ENCODE measurements around the gene CXorf65. TPM values are rescaled to one million over a fixed set of nuclear protein-coding genes. Genes with fewer than 3 reads are reported as not detected.

Gene CXorf65
- total RNA-seq, 1 donor from 2014 or later, result 24.9 TPM

- Mint-ChIP-seq H3K4me3 (peak within 1 kb of the TSS; percentile 99), H3K27ac (peak within 1 kb of the TSS; percentile 96), H3K9me3 (no peaks in the 10 kb centered on the region), H3K27me3 (peaks cover 9% of the 10 kb centered on the region), H3K36me3 (ENCODE audit: low read depth) (peaks cover 9% of the 10 kb centered on the region), H3K4me1 (peaks cover 19% of the 10 kb centered on the region)
- intact Hi-C loops (cut with micrococcal nuclease), result loop anchor here (1.0 to 2.0 kb wide), 5 partner anchors 27 to 299 kb away; partner anchors contain the start of genes FOXO4, MED12, NONO and TAF1
- peak; percentile 95 for DNase-seq
Observed at GRCh38 chrX:71068044-71068918, 38.3 kb downstream of the CXorf65 start, which contains the start of gene SNX12. Gene SNX12 (minus strand): TSS chrX:71068334. CDS start chrX:71068306, 28 bp downstream.

GRCh38 chrX:71067712-71068043 lies 38.9 kb downstream of the CXorf65 start:
- H3K4me3 Mint-ChIP-seq, result peak overlapping the region; percentile 99
- no peak for DNase-seq
- intact Hi-C loops (cut with micrococcal nuclease), result loop anchor here (1.0 to 2.0 kb wide), 5 partner anchors 28 to 299 kb away; partner anchors contain the start of genes FOXO4, MED12, NONO and TAF1
- peaks cover 12% of the 10 kb centered on the region for H3K36me3 Mint-ChIP-seq (ENCODE audit: low read depth)
- peaks cover 21% of the 10 kb centered on the region for H3K4me1 Mint-ChIP-seq
- peak overlapping the region; percentile 96 for H3K27ac Mint-ChIP-seq
- peaks cover 4% of the 10 kb centered on the region for H3K27me3 Mint-ChIP-seq
- H3K9me3 Mint-ChIP-seq, result no peaks in the 10 kb centered on the region

- Mint-ChIP-seq H3K4me1 (peaks cover 22% of the 10 kb centered on the region), H3K4me3 (peak overlapping the region; percentile 99), H3K27me3 (no peaks in the 10 kb centered on the region), H3K27ac (peak overlapping the region; percentile 96), H3K9me3 (no peaks in the 10 kb centered on the region), H3K36me3 (ENCODE audit: low read depth) (peaks cover 14% of the 10 kb centered on the region)
- DNase-seq, result no peak
- intact Hi-C loops (cut with micrococcal nuclease), result no loop called here
Observed at GRCh38 chrX:71067089-71067488, 39.5 kb downstream of the CXorf65 start.

- H3K36me3 Mint-ChIP-seq (ENCODE audit: low read depth), result peaks cover 46% of the 10 kb centered on the region
- H3K9me3 Mint-ChIP-seq, result no peaks in the 10 kb centered on the region
- H3K27me3 Mint-ChIP-seq, result no peaks in the 10 kb centered on the region
- no peak overlapping the region for H3K4me3 Mint-ChIP-seq
- peaks cover 43% of the 10 kb centered on the region for H3K4me1 Mint-ChIP-seq
- no peak for DNase-seq
- H3K27ac Mint-ChIP-seq, result no peak overlapping the region
- intact Hi-C loops (cut with micrococcal nuclease), result no loop called here
Observed at GRCh38 chrX:71060127-71060526, 46.4 kb downstream of the CXorf65 start.

GRCh38 chrX:71057848-71058530 lies 48.6 kb downstream of the CXorf65 start:
- no peaks in the 10 kb centered on the region for H3K9me3 Mint-ChIP-seq
- no peak overlapping the region for H3K4me3 Mint-ChIP-seq
- peaks cover 36% of the 10 kb centered on the region for H3K4me1 Mint-ChIP-seq
- intact Hi-C loops (cut with micrococcal nuclease), result no loop called here
- no peak for DNase-seq
- no peak overlapping the region for H3K27ac Mint-ChIP-seq
- peaks cover 44% of the 10 kb centered on the region for H3K36me3 Mint-ChIP-seq (ENCODE audit: low read depth)
- no peaks in the 10 kb centered on the region for H3K27me3 Mint-ChIP-seq

GRCh38 chrX:71056867-71057266 lies 49.7 kb downstream of the CXorf65 start:
- H3K27me3 Mint-ChIP-seq, result no peaks in the 10 kb centered on the region
- peaks cover 33% of the 10 kb centered on the region for H3K4me1 Mint-ChIP-seq
- no peak overlapping the region for H3K27ac Mint-ChIP-seq
- no peak for DNase-seq
- no peak overlapping the region for H3K4me3 Mint-ChIP-seq
- intact Hi-C loops (cut with micrococcal nuclease), result no loop called here
- H3K9me3 Mint-ChIP-seq, result no peaks in the 10 kb centered on the region
- peaks cover 38% of the 10 kb centered on the region for H3K36me3 Mint-ChIP-seq (ENCODE audit: low read depth)

Other genes starting within 250 kb of the CXorf65 start
- not detected in 2 replicates for gene TEX11, start 198.0 kb downstream of the CXorf65 start, total RNA-seq
- not detected in 2 replicates for gene SLC7A3, start 175.6 kb downstream of the CXorf65 start, total RNA-seq
- 56.0 and 57.1 TPM in 2 replicates for gene SNX12, start 38.4 kb downstream of the CXorf65 start, total RNA-seq
- gene FOXO4, start 10.9 kb downstream of the CXorf65 start, total RNA-seq, result 9.4 and 9.8 TPM in 2 replicates
- 337 and 348 TPM in 2 replicates for gene IL2RG, start 4.8 kb upstream of the CXorf65 start, total RNA-seq
- 61.0 and 65.9 TPM in 2 replicates for gene MED12, start 11.9 kb upstream of the CXorf65 start, total RNA-seq
- gene NLGN3, start 38.1 kb upstream of the CXorf65 start, total RNA-seq, result 1.0 and 1.1 TPM in 2 replicates
- not detected in 2 replicates for gene GJB1, start 116.5 kb upstream of the CXorf65 start, total RNA-seq
- gene ZMYM3, start 147.4 kb upstream of the CXorf65 start, total RNA-seq, result 16.9 and 20.1 TPM in 2 replicates
- 580 and 605 TPM in 2 replicates for gene NONO, start 176.9 kb upstream of the CXorf65 start, total RNA-seq
- gene ITGB1BP2, start 195.0 kb upstream of the CXorf65 start, total RNA-seq, result 6.4 and 7.3 TPM in 2 replicates

Measured in activated CD4-positive, alpha-beta T cell treated with anti-CD3 and anti-CD28 coated beads, Interleukin-2, amount 10 ng/mL, durations not matched to agents 24 days and 14 days (primary cell).